Karpas-422 (cell line): Measurements from ENCODE around the gene TMEM163. TPM values are rescaled to one million over a fixed set of nuclear protein-coding genes. Genes with fewer than 3 reads are reported as not detected.
"Not testable (repeated sequence)": the region's sequence is repeated elsewhere in the genome, so short reads cannot be mapped to it uniquely, and the experiment has no call there.

Experiments used
- DNase-seq: peaks from one replicate; pipeline ENCODE4 v3.0.0-alpha.2; 2015
- H2AFZ ChIP-seq: fragments of 200-600 bp; sonication (generic); 2 replicates; pipeline ENCODE4 v1.6.1; 2014; ENCODE audit warnings: antibody characterized with exemption, low read length, mixed read lengths
- H3K27ac ChIP-seq: fragments of 200-600 bp; sonication (generic); 2 replicates; pipeline ENCODE4 v1.5.1; 2014; ENCODE audit warnings: mild to moderate bottlenecking, low read length, moderate library complexity
- H3K27me3 ChIP-seq: fragments of 200-600 bp; sonication (generic); 2 replicates; pipeline ENCODE4 v1.6.1; 2014; ENCODE audit warnings: low read length, mixed read lengths
- H3K36me3 ChIP-seq: fragments of 200-600 bp; sonication (generic); 2 replicates; pipeline ENCODE4 v1.6.1; 2014; ENCODE audit warnings: low read length, mixed read lengths; ENCODE audit not compliant: insufficient read depth
- H3K4me1 ChIP-seq: fragments of 200-600 bp; sonication (generic); 2 replicates; pipeline ENCODE4 v1.6.1; 2014; ENCODE audit warnings: mild to moderate bottlenecking, low read length, mixed read lengths
- H3K4me2 ChIP-seq: fragments of 200-600 bp; sonication (generic); 2 replicates; pipeline ENCODE4 v1.6.1; 2014; ENCODE audit warnings: low read length, low read depth, mild to moderate bottlenecking; ENCODE audit not compliant: poor library complexity, severe bottlenecking
- H3K4me3 ChIP-seq: fragments of 200-600 bp; sonication (generic); 2 replicates; pipeline ENCODE4 v1.5.1; 2014; ENCODE audit warnings: mild to moderate bottlenecking, antibody characterized with exemption, low read length, mixed read lengths
- H3K79me2 ChIP-seq: fragments of 200-600 bp; sonication (generic); 2 replicates; pipeline ENCODE4 v1.6.1; 2014; ENCODE audit warnings: mild to moderate bottlenecking, low read length, mixed read lengths
- H3K9ac ChIP-seq: fragments of 200-600 bp; sonication (generic); 2 replicates; pipeline ENCODE4 v1.6.0; 2014; ENCODE audit warnings: low read length
- H3K9me2 ChIP-seq: fragments of 200-600 bp; sonication (generic), shearing (Covaris generic); replicated peaks from 2 replicates; pipeline ENCODE4 v1.6.0; 2014; ENCODE audit warnings: mild to moderate bottlenecking, low read length, moderate library complexity; ENCODE audit not compliant: insufficient read depth
- H3K9me3 ChIP-seq: fragments of 300-700, 200-600 bp; sonication (generic); 2 replicates; pipeline ENCODE4 v1.6.1; 2014; ENCODE audit warnings: low read length, mixed read lengths
- H4K20me1 ChIP-seq: fragments of 200-600 bp; sonication (generic); 2 replicates; pipeline ENCODE4 v1.6.1; 2014; ENCODE audit warnings: mild to moderate bottlenecking, antibody characterized with exemption, low read length, low read depth; ENCODE audit not compliant: insufficient read depth
- total RNA-seq: library from RNA; depleted of rRNA; stranded (reverse); fragments of >200 nt; shearing (Covaris generic); gene quantifications from 2 replicates; pipeline ENCODE4 v1.2.3, GENCODE V29; 2014; ENCODE audit warnings: low replicate concordance

TMEM163 gene
- total RNA-seq, 1 experiment from 2014 or later, result 4.7 TPM

DNA sequence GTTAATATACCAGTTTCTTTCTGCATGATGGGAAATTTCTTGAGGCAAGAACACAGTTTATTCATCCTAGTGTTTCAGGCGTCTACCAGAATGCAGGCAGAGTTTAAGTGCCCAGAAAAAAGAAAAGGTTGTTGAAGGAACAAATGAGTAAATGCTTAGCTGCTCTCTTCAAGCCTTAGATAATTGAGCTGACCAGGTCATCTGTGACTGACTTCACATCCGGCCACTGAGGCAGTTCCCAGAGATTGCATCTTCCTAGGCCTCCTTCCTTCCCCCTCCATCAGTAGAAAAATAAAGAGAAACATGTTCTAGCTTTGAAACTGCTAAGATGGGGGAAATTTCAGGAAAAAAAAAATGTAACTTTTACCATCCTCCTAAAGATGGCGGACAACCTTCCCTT, 9.4 kb upstream of the TMEM163 start:
- no peaks in the 10 kb centered on the region for H3K79me2 ChIP-seq
- no peaks in the 10 kb centered on the region for H3K27me3 ChIP-seq
- H3K9ac ChIP-seq, result no peak overlapping the region
- no peak for DNase-seq
- no peaks in the 10 kb centered on the region for H4K20me1 ChIP-seq
- H3K4me1 ChIP-seq, result peaks cover 9% of the 10 kb centered on the region
- no peaks in the 10 kb centered on the region for H3K36me3 ChIP-seq
- no peak overlapping the region for H2AFZ ChIP-seq
- H3K4me2 ChIP-seq, result no peak overlapping the region
- no peak overlapping the region for H3K27ac ChIP-seq
- no peaks in the 10 kb centered on the region for H3K9me2 ChIP-seq
- H3K4me3 ChIP-seq, result no peak overlapping the region
- H3K9me3 ChIP-seq, result no peaks in the 10 kb centered on the region

DNA sequence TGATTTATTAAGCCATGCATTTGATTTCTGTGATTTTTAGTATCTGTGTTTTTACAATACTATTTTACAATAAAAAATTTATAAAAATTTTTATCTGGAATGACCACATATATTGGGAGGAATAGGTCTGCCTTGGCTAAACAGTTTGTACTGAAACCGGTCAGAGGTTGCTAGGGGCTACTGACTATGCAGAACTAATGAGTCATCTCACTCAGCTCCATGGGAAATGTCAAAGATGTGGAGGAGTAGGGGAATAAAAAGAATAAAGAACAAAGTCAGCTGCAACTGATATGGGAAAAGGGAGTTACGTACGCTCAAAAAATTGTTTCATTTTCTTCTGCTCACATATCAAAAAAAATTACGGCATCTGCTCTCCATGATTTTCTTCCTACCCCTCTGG, 8.6 kb upstream of the TMEM163 start:
- Histone ChIP-seq H3K9me2 (no peaks in the 10 kb centered on the region), H3K27me3 (no peaks in the 10 kb centered on the region), H3K9me3 (no peaks in the 10 kb centered on the region), H3K27ac (no peak overlapping the region), H4K20me1 (no peaks in the 10 kb centered on the region), H3K9ac (no peak overlapping the region), H3K4me2 (no peak overlapping the region), H3K36me3 (no peaks in the 10 kb centered on the region), H3K4me3 (no peak overlapping the region), H2AFZ (no peak overlapping the region), H3K79me2 (no peaks in the 10 kb centered on the region), H3K4me1 (peaks cover 12% of the 10 kb centered on the region)
- no peak for DNase-seq

DNA sequence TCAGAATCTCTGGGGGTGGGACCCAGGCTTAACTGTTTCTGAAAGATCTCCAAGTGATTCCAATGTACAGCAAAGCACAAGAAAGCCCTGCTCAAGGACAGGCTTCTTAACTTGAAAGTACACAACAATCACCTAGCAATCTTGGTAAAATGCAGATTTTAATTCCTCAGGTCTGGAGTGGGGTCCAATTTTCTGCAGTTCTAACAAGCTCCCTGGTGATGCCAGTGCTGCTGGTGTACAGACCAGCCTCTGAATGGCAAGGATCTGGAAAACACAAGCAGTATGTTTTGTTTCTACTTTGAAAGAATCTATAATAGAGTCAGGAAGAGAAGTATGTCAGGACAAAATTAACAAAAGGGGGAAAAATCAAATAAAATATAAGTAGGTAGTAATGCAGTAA, 7.8 kb upstream of the TMEM163 start:
- Histone ChIP-seq H3K36me3 (no peaks in the 10 kb centered on the region), H3K4me1 (peaks cover 14% of the 10 kb centered on the region), H3K27ac (no peak overlapping the region), H3K4me2 (no peak overlapping the region), H3K9me3 (no peaks in the 10 kb centered on the region), H3K9me2 (no peaks in the 10 kb centered on the region), H3K79me2 (no peaks in the 10 kb centered on the region), H2AFZ (no peak overlapping the region), H3K27me3 (no peaks in the 10 kb centered on the region), H3K9ac (no peak overlapping the region), H4K20me1 (no peaks in the 10 kb centered on the region), H3K4me3 (no peak overlapping the region)
- no peak for DNase-seq

- Histone ChIP-seq H3K36me3 (no peaks in the 10 kb centered on the region), H4K20me1 (no peaks in the 10 kb centered on the region), H3K4me3 (no peak overlapping the region), H2AFZ (no peak overlapping the region), H3K27ac (no peak overlapping the region), H3K9me2 (no peaks in the 10 kb centered on the region), H3K9me3 (no peaks in the 10 kb centered on the region), H3K4me1 (peaks cover 19% of the 10 kb centered on the region), H3K9ac (no peak overlapping the region), H3K4me2 (no peak overlapping the region), H3K79me2 (no peaks in the 10 kb centered on the region), H3K27me3 (no peaks in the 10 kb centered on the region)
- no peak for DNase-seq
These were observed 7.1 kb upstream of the TMEM163 start for GRCh38 chr2:134725876-134726275.

DNA sequence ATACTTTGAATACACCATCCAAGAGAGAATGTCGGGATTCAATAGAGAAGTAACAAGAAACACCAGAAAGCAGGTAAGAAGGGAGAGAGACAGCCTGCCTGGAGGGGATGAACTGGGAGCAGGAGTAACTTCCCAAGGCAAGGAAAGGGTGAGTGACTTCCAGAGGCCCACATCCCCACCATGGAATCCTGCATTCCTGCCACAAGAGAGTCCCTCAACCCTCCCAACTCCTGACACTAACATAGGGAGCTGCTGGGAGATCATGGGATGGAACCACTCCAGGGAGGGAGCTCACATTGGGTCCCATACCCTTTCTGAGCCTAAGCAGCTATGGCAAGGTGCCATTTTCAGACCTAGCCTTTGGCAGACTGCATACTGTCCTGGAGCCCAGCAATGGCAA, 5.5 kb upstream of the TMEM163 start:
- Histone ChIP-seq H3K36me3 (no peaks in the 10 kb centered on the region), H3K4me2 (peak overlapping the region; percentile 43), H3K27me3 (no peaks in the 10 kb centered on the region), H2AFZ (no peak overlapping the region), H4K20me1 (no peaks in the 10 kb centered on the region), H3K79me2 (no peaks in the 10 kb centered on the region), H3K9ac (no peak overlapping the region), H3K4me3 (no peak overlapping the region), H3K4me1 (peaks cover 23% of the 10 kb centered on the region), H3K27ac (no peak overlapping the region), H3K9me2 (no peaks in the 10 kb centered on the region), H3K9me3 (no peaks in the 10 kb centered on the region)
- DNase-seq, result no peak

DNA sequence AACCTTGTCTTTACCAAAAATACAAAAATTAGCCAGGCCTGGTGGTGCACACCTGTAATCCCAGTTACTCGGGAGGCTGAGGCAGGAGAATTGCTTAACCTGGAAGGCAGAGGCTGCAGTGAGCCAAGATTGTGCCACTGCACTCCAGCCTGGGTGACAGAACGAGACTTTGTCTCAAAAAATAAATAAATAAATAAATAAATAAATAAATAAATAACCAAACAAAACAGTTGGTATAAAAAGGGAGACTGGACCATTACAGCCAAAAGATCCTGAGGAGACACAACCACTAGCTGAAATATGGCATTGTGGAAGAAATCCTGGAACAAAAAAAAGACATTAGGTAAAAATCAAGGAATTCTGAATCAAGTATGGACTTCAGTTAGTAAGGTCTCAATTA, 4.9 kb upstream of the TMEM163 start:
- H3K27me3 ChIP-seq, H3K4me3 ChIP-seq: not testable (repeated sequence)

GRCh38 chr2:134722728-134723127, 3.9 kb upstream of the TMEM163 start:
- Histone ChIP-seq H2AFZ (no peak overlapping the region), H3K4me3 (no peak overlapping the region), H3K27ac (no peak overlapping the region), H3K9me3 (no peaks in the 10 kb centered on the region), H3K79me2 (no peaks in the 10 kb centered on the region), H3K27me3 (no peaks in the 10 kb centered on the region), H3K9ac (no peak overlapping the region), H3K36me3 (no peaks in the 10 kb centered on the region), H4K20me1 (no peaks in the 10 kb centered on the region), H3K4me2 (no peak overlapping the region), H3K9me2 (no peaks in the 10 kb centered on the region), H3K4me1 (peaks cover 32% of the 10 kb centered on the region)
- DNase-seq, result no peak

More for the DNA sequence above, 4.9 kb upstream of the TMEM163 start:
- not testable (repeated sequence) for H3K36me3 ChIP-seq, DNase-seq, H2AFZ ChIP-seq, H3K79me2 ChIP-seq, H3K27ac ChIP-seq, H4K20me1 ChIP-seq, H3K9me3 ChIP-seq, H3K9me2 ChIP-seq, H3K9ac ChIP-seq
- peak overlapping the region; percentile 43 for H3K4me2 ChIP-seq
- peaks cover 26% of the 10 kb centered on the region for H3K4me1 ChIP-seq

GRCh38 chr2:134721596-134721995, 2.8 kb upstream of the TMEM163 start:
- Histone ChIP-seq H3K4me3 (no peak overlapping the region), H3K9me2 (no peaks in the 10 kb centered on the region), H3K27me3 (no peaks in the 10 kb centered on the region), H3K4me2 (no peak overlapping the region), H3K9ac (no peak overlapping the region), H2AFZ (no peak overlapping the region), H4K20me1 (no peaks in the 10 kb centered on the region), H3K79me2 (no peaks in the 10 kb centered on the region), H3K36me3 (no peaks in the 10 kb centered on the region), H3K9me3 (no peaks in the 10 kb centered on the region), H3K27ac (no peak overlapping the region), H3K4me1 (peaks cover 44% of the 10 kb centered on the region)
- DNase-seq, result no peak
